Nephron progenitor cell (in vitro differentiated cells): ENCODE results near the gene GNG14.

ENCODE experiments used
- DNase-seq: peaks from one replicate; pipeline ENCODE4 v3.0.0; 2021
- H3K27ac Mint-ChIP-seq: 2 replicates; pipeline ENCODE4 v1.8.0; 2021; ENCODE audit warnings: mild to moderate bottlenecking, moderate library complexity, mixed read lengths
- H3K27me3 Mint-ChIP-seq: 2 replicates; pipeline ENCODE4 v1.8.0; 2021; ENCODE audit warnings: mild to moderate bottlenecking, low read depth, mixed read lengths; ENCODE audit not compliant: poor library complexity
- H3K36me3 Mint-ChIP-seq: 2 replicates; pipeline ENCODE4 v1.8.0; 2021; ENCODE audit warnings: low read depth, mixed read lengths
- H3K4me1 Mint-ChIP-seq: 2 replicates; pipeline ENCODE4 v1.8.0; 2021; ENCODE audit warnings: mixed read lengths
- H3K4me3 Mint-ChIP-seq: 2 replicates; pipeline ENCODE4 v1.8.0; 2021; ENCODE audit warnings: mild to moderate bottlenecking, moderate library complexity, mixed read lengths
- H3K9me3 Mint-ChIP-seq: 2 replicates; pipeline ENCODE4 v1.8.0; 2021; ENCODE audit warnings: mild to moderate bottlenecking, moderate library complexity, mixed read lengths
- TF ChIP-seq, protein P1 (sequence below): fragments of 200-600 bp; sonication (generic); IDR thresholded peaks from 2 replicates; pipeline ENCODE4 v1.5.0; 2021; ENCODE audit warnings: antibody characterized with exemption

GNG14 gene

DNA sequence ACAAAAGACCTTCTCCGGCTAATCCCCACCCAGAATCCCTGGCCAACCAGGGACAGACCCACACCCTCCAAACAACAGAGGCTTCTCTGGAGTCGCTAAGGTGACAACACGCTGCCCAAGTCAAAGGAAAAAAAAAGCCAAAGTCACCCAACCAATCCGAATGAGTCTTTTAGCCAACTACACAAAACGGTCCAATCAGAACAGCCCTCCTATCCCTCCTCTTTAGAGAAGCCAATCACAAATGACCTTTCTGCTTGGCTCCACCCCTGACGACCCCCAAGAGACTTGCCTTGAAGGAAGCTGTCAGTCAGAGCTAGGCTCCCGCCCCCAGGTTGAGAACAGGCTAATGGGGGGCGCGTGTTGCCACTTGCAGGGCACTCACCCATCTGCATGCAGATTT, 15.2 kb downstream of the GNG14 start:
- Mint-ChIP-seq H3K4me3 (peak overlapping the region; percentile 54), H3K4me1 (peaks cover 39% of the 10 kb centered on the region), H3K9me3 (no peaks in the 10 kb centered on the region), H3K27ac (peak overlapping the region; percentile 94), H3K36me3 (peaks cover 68% of the 10 kb centered on the region), H3K27me3 (peaks cover 4% of the 10 kb centered on the region)
- TF ChIP-seq, protein P1, sequence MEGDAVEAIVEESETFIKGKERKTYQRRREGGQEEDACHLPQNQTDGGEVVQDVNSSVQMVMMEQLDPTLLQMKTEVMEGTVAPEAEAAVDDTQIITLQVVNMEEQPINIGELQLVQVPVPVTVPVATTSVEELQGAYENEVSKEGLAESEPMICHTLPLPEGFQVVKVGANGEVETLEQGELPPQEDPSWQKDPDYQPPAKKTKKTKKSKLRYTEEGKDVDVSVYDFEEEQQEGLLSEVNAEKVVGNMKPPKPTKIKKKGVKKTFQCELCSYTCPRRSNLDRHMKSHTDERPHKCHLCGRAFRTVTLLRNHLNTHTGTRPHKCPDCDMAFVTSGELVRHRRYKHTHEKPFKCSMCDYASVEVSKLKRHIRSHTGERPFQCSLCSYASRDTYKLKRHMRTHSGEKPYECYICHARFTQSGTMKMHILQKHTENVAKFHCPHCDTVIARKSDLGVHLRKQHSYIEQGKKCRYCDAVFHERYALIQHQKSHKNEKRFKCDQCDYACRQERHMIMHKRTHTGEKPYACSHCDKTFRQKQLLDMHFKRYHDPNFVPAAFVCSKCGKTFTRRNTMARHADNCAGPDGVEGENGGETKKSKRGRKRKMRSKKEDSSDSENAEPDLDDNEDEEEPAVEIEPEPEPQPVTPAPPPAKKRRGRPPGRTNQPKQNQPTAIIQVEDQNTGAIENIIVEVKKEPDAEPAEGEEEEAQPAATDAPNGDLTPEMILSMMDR = no peak
- peak; percentile 66 for DNase-seq

DNA sequence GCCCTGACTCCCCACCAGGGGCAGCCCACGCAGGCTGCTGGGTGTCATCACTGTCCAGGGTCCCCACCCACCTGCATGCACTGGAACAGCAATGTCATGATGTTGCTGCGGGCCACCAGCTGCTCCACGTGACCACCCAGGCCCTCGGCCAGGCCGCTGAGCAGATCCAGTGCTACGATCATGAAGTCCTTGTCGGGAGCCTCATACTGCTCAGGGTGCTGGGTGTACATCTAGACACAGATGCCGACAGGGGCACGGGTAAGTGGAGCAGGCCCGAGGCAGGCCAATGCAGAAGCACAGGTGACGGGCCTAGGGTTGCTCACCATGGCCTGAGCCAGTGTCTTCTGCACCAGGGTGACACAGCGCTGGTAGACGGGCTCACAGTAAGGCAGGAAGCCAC, 17.4 kb downstream of the GNG14 start:
- DNase-seq = no peak
- TF ChIP-seq, protein P1 = no peak
- H3K27ac Mint-ChIP-seq = no peak overlapping the region
- peaks cover 68% of the 10 kb centered on the region for H3K36me3 Mint-ChIP-seq
- H3K27me3 Mint-ChIP-seq = peaks cover 4% of the 10 kb centered on the region
- peaks cover 24% of the 10 kb centered on the region for H3K4me1 Mint-ChIP-seq
- H3K4me3 Mint-ChIP-seq = no peak overlapping the region
- H3K9me3 Mint-ChIP-seq = no peaks in the 10 kb centered on the region

DNA sequence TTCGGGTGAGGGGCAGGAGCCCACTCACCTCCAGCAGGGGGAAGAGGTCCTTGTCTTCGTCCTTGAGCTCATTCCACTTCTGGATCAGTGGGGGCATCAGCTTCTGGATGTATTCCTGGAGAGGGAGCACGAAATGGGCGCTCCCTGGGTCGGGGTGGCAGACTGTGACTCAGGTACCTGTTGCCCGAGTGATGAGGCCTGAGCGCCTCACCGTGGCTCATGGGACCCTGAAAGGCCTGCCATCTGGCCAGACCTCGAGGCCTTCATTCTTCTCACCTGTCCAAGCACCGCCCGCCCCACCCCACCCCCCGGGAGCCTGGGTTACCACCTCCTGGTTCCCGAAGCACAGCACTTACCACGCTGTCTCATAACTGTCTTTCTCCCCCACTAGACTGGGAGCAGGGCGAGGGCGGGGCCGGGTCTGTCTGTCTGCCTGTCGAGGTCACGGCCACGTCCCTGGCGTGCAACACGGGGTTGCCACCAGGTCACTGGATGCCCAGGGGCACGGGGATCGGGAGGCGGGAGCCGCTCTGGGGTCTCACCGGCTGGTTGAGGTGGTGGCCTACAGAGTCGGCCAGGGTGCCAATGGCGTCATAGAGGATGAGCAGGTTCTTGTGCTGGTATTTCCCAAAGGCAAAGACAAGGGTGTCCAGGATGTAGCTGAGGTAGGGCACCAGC, 18.0 kb downstream of the GNG14 start:
- Mint-ChIP-seq H3K4me1 (peaks cover 20% of the 10 kb centered on the region), H3K4me3 (no peak overlapping the region), H3K27me3 (peaks cover 4% of the 10 kb centered on the region), H3K27ac (no peak overlapping the region), H3K36me3 (peaks cover 71% of the 10 kb centered on the region), H3K9me3 (no peaks in the 10 kb centered on the region)
- no peak for DNase-seq
- TF ChIP-seq, protein P1 = no peak

DNA sequence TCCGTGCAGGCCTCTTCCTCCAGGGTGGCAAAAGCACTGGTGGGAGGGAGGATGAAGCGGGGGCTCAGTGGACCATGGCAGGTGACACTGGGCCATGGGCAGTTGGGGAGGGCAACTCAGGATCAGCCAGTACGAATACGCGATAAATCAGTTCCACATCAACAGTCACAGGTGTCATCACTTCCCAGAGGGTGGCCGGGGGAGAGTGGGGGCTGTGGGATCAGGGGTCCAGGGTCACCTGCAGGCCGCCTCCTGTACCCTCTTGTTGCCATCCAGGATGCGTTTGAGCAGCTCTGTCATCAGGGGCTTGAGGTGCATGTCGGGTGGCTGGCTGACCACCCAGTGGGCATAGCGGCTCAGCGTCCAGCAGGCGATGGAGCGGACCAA, 18.5 kb downstream of the GNG14 start:
- DNase-seq = no peak
- H3K4me3 Mint-ChIP-seq = no peak overlapping the region
- H3K27me3 Mint-ChIP-seq = peaks cover 4% of the 10 kb centered on the region
- no peaks in the 10 kb centered on the region for H3K9me3 Mint-ChIP-seq
- H3K27ac Mint-ChIP-seq = no peak overlapping the region
- H3K36me3 Mint-ChIP-seq = peaks cover 71% of the 10 kb centered on the region
- TF ChIP-seq, protein P1 = no peak
- peaks cover 15% of the 10 kb centered on the region for H3K4me1 Mint-ChIP-seq

DNA sequence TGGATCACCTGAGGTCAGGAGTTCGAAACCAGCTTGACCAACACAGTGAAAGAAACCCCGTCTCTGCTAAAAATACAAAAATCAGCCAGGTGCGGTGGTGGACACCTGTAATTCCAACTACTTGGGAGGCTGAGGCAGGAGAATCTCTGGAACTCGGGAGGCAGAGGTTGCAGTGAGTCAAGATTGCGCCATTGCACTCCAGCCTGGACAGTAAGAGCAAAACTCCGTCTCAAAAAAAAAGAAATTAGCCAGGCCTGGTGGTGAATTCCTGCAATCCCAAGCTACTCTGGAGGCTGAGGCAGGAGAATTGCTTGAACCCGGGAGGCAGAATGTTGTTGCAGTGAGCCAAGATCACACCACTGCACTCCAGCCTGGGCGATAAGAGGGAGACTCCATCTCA, 20.8 kb downstream of the GNG14 start:
- TF ChIP-seq, protein P1 = no peak
- Mint-ChIP-seq H3K9me3 (peaks cover 9% of the 10 kb centered on the region), H3K27ac (no peak overlapping the region), H3K4me1 (peaks cover 2% of the 10 kb centered on the region), H3K36me3 (peaks cover 73% of the 10 kb centered on the region), H3K27me3 (no peaks in the 10 kb centered on the region), H3K4me3 (no peak overlapping the region)
- no peak for DNase-seq

DNA sequence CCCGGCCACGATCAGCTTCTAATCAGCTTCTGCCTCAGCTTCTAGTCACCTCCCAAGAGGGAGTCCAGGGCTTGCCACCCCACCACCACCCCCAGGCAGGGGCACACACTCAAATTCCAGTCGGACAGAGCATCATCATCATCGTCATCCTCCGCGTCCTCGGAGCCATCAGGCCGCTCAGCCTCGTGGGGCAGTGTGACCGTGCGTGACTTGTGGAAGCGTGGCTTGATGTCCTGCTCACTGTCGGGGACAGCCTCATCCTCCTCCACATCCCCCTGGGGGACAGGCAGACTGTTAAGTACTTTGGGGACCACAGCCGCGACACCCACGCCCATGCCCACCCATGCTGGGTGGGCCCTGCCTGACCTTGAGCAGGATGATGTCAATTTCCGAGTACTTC, 23.4 kb downstream of the GNG14 start:
- H3K9me3 Mint-ChIP-seq = peaks cover 10% of the 10 kb centered on the region
- H3K36me3 Mint-ChIP-seq = peaks cover 83% of the 10 kb centered on the region
- H3K27ac Mint-ChIP-seq = no peak overlapping the region
- TF ChIP-seq, protein P1 = no peak
- H3K27me3 Mint-ChIP-seq = no peaks in the 10 kb centered on the region
- no peaks in the 10 kb centered on the region for H3K4me1 Mint-ChIP-seq
- no peak for DNase-seq
- H3K4me3 Mint-ChIP-seq = no peak overlapping the region
